ENCODE measurements around the gene HOMER3.
"Not testable (repeated sequence)": the region's sequence is repeated elsewhere in the genome, so short reads cannot be mapped to it uniquely, and the experiment has no call there.

Gene HOMER3

GRCh38 chr19:18906605-18907519, 34.2 kb downstream of the HOMER3 start:
- ATAC-seq (replicated peaks), result no peak

GRCh38 chr19:18905513-18906236, 35.3 kb downstream of the HOMER3 start:
- DNase-seq (no peak), ATAC-seq (replicated peaks) (no peak)
- no peaks in the 10 kb centered on the region for H3K27me3 Mint-ChIP-seq
- H3K4me3 Mint-ChIP-seq, result peak overlapping the region in 1 of 2 donors; percentile 10
- peak overlapping the region; percentile 53 for H3K27ac Mint-ChIP-seq
- H3K36me3 Mint-ChIP-seq, result peaks cover 42 to 48% of the 10 kb centered on the region in 2 donors
- H3K4me1 Mint-ChIP-seq, result peaks cover 0 to 4% of the 10 kb centered on the region in 2 donors
- no peaks in the 10 kb centered on the region for H3K9me3 Mint-ChIP-seq

More at GRCh38 chr19:18906605-18907519, 34.2 kb downstream of the HOMER3 start:
- Mint-ChIP-seq H3K27ac (no peak overlapping the region), H3K4me3 (no peak overlapping the region), H3K9me3 (no peaks in the 10 kb centered on the region), H3K27me3 (no peaks in the 10 kb centered on the region), H3K4me1 (peaks cover 4% of the 10 kb centered on the region in 2 donors), H3K36me3 (peaks cover 34 to 39% of the 10 kb centered on the region in 2 donors)
- no peak for DNase-seq

GRCh38 chr19:18905058-18905456, 36.0 kb downstream of the HOMER3 start:
- no peak for ATAC-seq (replicated peaks)
- Mint-ChIP-seq H3K4me1 (peaks cover 0 to 4% of the 10 kb centered on the region in 2 donors), H3K36me3 (peaks cover 44 to 51% of the 10 kb centered on the region in 2 donors), H3K4me3 (no peak overlapping the region), H3K27me3 (no peaks in the 10 kb centered on the region), H3K27ac (no peak overlapping the region), H3K9me3 (no peaks in the 10 kb centered on the region)
- DNase-seq, result no peak

- peaks cover 44 to 53% of the 10 kb centered on the region in 2 donors for H3K36me3 Mint-ChIP-seq
- no peaks in the 10 kb centered on the region for H3K27me3 Mint-ChIP-seq
- H3K9me3 Mint-ChIP-seq, result no peaks in the 10 kb centered on the region
- H3K4me3 Mint-ChIP-seq, result no peak overlapping the region
- peaks cover 0 to 2% of the 10 kb centered on the region in 2 donors for H3K4me1 Mint-ChIP-seq
- no peak for DNase-seq
- no peak for ATAC-seq (replicated peaks)
- no peak overlapping the region for H3K27ac Mint-ChIP-seq
These were observed 36.5 kb downstream of the HOMER3 start for GRCh38 chr19:18904334-18905057.

GRCh38 chr19:18903156-18904037, 37.6 kb downstream of the HOMER3 start:
- Mint-ChIP-seq H3K4me3 (no peak overlapping the region), H3K27me3 (no peaks in the 10 kb centered on the region), H3K4me1 (peaks cover 0 to 2% of the 10 kb centered on the region in 2 donors), H3K27ac (no peak overlapping the region), H3K9me3 (no peaks in the 10 kb centered on the region), H3K36me3 (peaks cover 48 to 62% of the 10 kb centered on the region in 2 donors)
- no peak for ATAC-seq (replicated peaks)
- DNase-seq, result no peak

- not testable (repeated sequence) for H3K4me3 Mint-ChIP-seq; DNase-seq; H3K27me3 Mint-ChIP-seq; H3K4me1 Mint-ChIP-seq; H3K9me3 Mint-ChIP-seq; ATAC-seq (replicated peaks)
- Mint-ChIP-seq H3K36me3 (peaks cover 49 to 70% of the 10 kb centered on the region in 2 donors), H3K27ac (peak overlapping the region; percentile 56)
These were observed 38.5 kb downstream of the HOMER3 start for GRCh38 chr19:18902519-18902918.

GRCh38 chr19:18901491-18901890, 39.5 kb downstream of the HOMER3 start:
- H3K4me1 Mint-ChIP-seq, result peaks cover 5 to 9% of the 10 kb centered on the region in 2 donors
- H3K4me3 Mint-ChIP-seq, result no peak overlapping the region
- peaks cover 50 to 74% of the 10 kb centered on the region in 2 donors for H3K36me3 Mint-ChIP-seq
- DNase-seq (no peak), ATAC-seq (replicated peaks) (no peak)
- H3K27me3 Mint-ChIP-seq, result peaks cover 10 to 14% of the 10 kb centered on the region in 2 donors
- H3K27ac Mint-ChIP-seq, result no peak overlapping the region
- no peaks in the 10 kb centered on the region for H3K9me3 Mint-ChIP-seq

- Mint-ChIP-seq H3K4me3 (no peak overlapping the region), H3K27ac (peak overlapping the region; percentile 37), H3K36me3 (peaks cover 46 to 71% of the 10 kb centered on the region in 2 donors), H3K4me1 (peaks cover 9 to 11% of the 10 kb centered on the region in 2 donors), H3K9me3 (no peaks in the 10 kb centered on the region), H3K27me3 (peaks cover 13 to 19% of the 10 kb centered on the region in 2 donors)
- ATAC-seq (replicated peaks) (no peak), DNase-seq (no peak)
These were observed 40.1 kb downstream of the HOMER3 start for GRCh38 chr19:18900700-18901481.

- ATAC-seq (replicated peaks) (no peak), DNase-seq (no peak)
- peaks cover 9 to 16% of the 10 kb centered on the region in 2 donors for H3K4me1 Mint-ChIP-seq
- H3K27me3 Mint-ChIP-seq, result peaks cover 13 to 27% of the 10 kb centered on the region in 2 donors
- H3K4me3 Mint-ChIP-seq, result no peak overlapping the region
- no peaks in the 10 kb centered on the region for H3K9me3 Mint-ChIP-seq
- peaks cover 40 to 62% of the 10 kb centered on the region in 2 donors for H3K36me3 Mint-ChIP-seq
- no peak overlapping the region for H3K27ac Mint-ChIP-seq
These were observed 41.1 kb downstream of the HOMER3 start for GRCh38 chr19:18899624-18900560.

GRCh38 chr19:18898607-18899408, 42.2 kb downstream of the HOMER3 start:
- Mint-ChIP-seq H3K4me1 (peaks cover 9 to 20% of the 10 kb centered on the region in 2 donors), H3K4me3 (no peak overlapping the region), H3K27me3 (peaks cover 16 to 35% of the 10 kb centered on the region in 2 donors), H3K9me3 (no peaks in the 10 kb centered on the region), H3K27ac (no peak overlapping the region), H3K36me3 (peaks cover 37 to 56% of the 10 kb centered on the region in 2 donors)
- DNase-seq, result no peak
- ATAC-seq (replicated peaks), result no peak

- ATAC-seq (replicated peaks) (no peak), DNase-seq (no peak)
- peaks cover 33 to 51% of the 10 kb centered on the region in 2 donors for H3K36me3 Mint-ChIP-seq
- no peak overlapping the region for H3K4me3 Mint-ChIP-seq
- H3K4me1 Mint-ChIP-seq, result peaks cover 9 to 20% of the 10 kb centered on the region in 2 donors
- no peaks in the 10 kb centered on the region for H3K9me3 Mint-ChIP-seq
- peaks cover 23 to 42% of the 10 kb centered on the region in 2 donors for H3K27me3 Mint-ChIP-seq
- no peak overlapping the region for H3K27ac Mint-ChIP-seq
These were observed 42.9 kb downstream of the HOMER3 start for GRCh38 chr19:18898081-18898606.

All from stimulated activated naive B cell treated with anti-CD40 and anti-IgM and Interleukin-4, amounts not matched to agents 10 μg/mL and 1 μg/mL and 100 μg/mL, for 72 hours (primary cell).